HG03064 (cell line): ENCODE measurements around the gene HMCN1.

Experiments
- ATAC-seq: cut with Tn5 transposase; IDR thresholded peaks from one replicate; pipeline ENCODE4 v1.9.1; 2021; ENCODE audit warnings: low read depth; ENCODE audit not compliant: unreplicated experiment

HMCN1 gene

DNA sequence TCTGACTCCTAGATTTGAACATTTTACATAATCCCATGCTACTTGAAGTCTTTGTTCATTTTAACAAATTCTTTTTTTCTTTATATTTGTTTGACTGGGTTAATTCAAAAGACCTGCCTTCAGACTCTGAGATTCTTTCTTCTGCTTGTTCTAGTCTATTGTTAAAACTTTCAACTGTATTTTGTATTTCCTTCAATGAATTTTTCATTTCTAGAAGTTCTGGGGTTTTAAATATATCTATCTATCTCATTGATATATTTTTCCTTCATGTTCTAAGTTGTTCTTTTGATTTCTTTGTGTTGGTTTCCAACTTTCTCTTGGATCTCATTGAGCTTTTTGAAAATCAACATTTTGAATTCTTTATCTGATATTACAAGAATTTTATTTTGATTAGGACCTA is 64.3 kb downstream of the HMCN1 start:
- no peak for ATAC-seq

DNA sequence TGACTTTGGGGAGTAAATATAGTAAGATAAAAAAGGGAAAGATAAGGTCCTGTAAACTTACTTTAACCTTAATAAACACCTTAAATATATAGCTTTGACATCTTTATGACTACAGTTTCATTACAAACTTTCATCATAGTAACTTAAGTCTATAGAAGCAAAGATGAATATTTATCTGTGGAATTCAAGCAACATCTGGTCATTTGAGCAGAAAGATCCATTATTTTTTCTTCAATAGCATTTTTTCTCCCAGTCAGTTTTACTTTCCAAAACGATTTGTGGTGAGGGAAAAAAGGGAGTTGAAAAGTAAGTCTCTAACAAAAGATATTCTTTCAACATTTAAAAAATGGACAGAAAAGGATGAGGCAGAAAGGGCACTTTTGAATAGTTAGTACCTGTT is 69.0 kb downstream of the HMCN1 start:
- no peak for ATAC-seq

DNA sequence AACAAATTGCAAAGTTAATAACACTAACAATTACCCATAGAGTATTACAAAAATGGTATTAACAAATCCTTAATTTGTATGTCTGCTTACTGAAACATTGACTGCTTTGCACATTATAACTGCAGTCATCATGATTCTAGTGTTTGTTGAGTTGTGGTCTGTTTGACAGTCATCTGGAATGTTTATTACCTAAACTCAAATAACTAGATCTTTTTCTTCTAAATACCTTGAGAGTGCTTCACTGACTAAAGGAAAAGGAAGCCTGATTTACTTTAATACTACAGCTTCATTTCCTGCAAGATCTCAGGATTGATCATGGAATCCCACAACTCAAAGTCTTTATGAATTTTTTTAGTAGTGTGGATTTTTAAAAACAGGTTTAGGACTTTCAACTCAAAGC is 70.0 kb downstream of the HMCN1 start:
- ATAC-seq = no peak

DNA sequence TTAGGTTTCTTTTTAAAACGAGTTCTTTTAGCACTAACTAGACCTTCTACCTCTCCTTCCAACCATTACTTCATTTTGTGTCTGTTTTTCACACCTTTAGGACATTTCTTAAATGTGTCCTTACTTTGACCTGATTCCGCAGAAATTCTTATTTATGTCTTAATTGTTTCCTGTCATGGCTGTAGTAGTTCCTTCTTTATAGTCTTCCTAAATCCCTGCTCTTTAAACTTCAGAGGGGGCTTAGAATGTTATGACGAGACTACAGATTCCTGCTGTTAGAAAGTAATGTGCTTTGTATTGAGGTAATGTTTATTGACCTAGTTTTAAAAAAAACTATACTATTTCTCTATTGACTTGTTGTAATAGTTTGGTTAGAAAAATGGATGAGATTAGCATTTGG is 70.4 kb downstream of the HMCN1 start:
- no peak for ATAC-seq

DNA sequence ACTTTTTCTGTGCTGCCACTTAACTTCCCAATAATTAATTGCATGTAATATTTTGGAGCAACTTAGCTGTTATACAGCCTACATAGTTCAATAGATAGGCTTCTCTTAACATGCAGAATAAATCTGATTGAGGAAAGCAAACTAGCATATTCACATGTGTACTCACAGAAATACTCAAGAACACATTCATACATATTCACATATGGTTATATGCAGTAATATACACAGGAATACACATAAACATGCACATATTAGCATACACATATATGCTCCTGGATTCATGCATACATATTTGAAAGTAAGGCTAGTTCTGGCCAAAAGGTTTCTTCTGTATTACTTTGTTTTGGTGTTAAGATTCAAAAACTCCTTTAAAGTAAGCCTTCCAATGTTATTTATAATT is 73.1 kb downstream of the HMCN1 start:
- no peak for ATAC-seq

DNA sequence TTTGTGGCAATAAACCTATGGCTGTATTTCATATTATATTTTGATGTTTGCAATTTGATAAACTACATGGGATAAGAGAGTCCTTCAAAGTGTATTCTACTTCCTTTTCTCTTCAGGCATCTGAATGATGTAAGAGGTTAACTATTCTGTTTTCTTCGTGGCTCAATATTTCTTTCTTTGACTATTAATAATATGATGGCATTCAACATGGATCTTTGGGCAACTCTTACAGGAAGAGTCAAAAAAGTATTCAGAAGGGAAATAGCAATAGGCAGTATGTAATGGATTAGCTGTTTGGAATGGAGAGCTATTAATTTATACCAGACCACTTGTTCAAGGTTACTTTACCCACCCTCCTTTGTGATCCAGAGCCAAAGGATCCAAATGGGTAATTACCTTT is 74.4 kb downstream of the HMCN1 start:
- ATAC-seq = no peak

DNA sequence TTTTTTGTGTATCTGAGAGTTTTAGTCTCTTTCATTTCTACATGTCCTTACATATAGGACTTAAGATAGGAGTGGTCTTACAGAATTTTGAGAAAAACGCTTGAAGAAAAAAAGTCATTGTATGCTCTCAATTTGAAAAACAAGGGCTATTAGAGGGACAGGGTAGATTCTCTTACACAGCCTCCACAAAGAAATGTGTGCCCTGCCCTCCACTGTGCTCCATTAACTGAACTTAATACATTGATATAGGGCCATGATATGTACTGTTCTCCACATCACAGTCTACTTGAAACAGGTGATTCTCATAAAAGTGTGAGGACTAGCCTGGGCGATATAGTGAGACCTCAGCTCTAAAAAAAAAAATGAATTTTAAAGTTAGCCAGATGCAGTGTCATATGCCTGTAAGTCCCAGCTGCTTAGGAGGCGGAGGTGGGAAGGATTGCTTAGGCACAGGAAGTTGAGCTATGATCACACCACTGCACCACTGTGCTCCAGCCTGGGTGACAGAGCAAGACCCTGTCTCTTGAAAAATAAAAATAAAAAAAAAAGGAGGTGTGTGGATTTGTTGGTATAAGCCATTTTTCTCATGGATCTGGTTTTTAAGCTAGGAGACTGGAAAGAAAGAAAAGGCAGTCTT is 77.0 kb downstream of the HMCN1 start:
- no peak for ATAC-seq

DNA sequence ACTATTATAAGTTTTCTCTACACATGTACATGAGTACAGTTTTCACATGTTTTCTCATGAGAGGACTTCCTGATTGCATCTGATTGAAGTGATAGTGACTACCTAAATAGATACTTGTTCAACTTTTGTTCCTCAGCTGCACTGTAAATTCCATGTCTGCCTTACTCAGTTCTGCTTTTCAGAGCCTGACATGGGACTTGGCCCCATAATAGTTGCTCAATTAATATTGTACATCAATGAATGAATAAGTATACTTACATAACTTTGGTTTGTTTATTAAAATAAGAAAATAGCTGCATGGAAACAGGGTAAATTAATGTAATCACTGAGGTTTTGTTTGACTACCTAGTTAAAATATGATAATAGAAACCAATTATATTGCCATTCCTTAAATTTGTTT is 78.7 kb downstream of the HMCN1 start:
- ATAC-seq = no peak

DNA sequence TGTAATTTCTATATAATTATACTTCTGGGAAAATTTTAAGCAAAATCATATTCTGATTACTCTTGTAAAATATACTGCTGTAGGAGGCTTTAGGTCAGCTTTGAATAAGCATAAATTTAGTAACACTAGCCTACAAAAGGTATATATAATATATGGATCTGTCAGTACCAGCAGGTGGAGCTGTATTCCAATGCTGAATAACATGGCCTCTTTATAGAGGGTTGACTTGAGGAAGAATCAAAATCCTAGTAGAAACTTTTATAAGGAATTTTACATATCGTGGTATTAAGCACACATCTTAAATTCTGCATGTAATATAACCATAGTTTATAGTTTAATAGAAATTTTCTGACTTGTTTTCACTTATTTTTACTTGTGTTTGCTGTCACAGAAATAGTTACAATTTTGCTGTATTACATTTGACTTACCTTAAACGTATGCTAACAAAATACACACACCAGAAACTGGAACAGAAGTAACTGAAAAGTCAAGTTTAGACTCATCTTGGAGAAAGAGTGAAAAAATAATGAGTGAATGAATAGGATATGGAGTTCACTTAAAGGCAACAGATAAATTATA is 79.3 kb downstream of the HMCN1 start:
- ATAC-seq = no peak

DNA sequence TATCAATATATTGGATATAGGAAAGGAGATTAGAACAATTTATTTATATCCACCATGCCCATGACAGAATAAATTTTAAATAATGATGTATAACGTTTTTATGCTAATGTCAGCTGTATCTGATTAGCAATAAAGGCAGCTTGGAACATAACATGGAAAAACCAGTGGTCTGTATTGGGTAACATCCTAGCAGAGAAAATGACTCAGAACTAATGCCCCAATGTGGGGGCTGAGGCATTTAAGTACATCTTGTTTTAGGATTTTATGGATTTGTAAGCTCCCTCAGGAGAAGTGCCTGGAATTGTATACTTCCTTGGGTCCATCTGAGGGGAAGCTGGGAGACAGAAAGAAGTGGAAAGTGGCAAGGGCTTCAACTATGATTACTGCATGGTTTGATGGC is 82.3 kb downstream of the HMCN1 start:
- no peak for ATAC-seq

DNA sequence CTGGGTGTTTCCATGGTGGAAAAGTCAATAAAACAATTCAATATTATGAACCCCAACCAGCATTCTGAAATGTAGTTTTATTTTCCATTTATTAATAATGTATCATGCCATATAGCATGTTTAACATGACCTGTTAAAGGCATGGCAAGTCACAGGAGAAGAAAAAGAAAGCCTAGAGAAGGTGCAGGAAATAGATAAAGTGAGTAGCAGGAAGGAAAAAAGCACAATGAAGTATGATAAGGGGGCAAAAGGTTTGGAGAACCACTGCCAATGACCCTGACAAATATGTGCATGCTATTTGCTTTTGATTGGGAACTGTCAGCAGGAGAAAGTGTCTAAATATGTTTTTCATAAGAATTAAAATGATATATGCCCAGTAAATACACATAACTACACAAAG is 85.6 kb downstream of the HMCN1 start:
- ATAC-seq = no peak

DNA sequence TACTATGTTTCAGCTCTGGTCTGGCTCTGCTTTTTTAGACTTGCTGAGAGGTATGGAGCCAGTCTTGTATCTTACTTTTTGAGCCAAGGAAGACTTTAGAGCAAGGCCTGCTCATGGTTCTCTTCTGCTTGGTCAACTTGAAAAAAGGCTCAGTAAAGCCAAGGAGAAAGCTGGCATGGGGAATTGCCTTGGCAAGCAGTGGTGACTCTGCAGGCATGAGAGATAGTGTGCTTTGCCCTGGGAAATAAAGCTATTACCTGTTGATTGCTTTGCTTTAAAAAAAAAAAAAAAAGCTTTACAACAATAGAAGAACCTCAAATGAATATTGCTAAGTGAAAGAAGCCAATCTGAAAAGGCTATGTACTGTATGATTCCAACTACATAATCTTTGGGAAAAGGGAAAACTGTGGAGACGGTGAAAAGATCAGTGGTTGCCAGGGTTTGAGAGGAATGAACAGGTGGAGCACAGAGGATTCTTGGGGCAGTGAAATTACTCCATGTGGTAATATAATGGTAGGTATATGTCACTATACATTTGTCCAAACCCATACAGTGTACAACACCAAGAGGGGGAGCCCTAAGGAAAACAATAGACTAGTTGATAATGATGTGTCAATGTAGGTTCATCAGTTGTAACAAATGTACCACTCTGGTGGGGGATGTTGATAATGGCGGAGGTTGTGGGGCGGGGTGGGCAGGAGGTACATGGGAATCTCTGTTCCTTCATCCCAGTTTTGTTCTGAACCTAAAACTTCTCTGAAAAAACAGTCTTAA is 87.6 kb downstream of the HMCN1 start:
- no peak for ATAC-seq

DNA sequence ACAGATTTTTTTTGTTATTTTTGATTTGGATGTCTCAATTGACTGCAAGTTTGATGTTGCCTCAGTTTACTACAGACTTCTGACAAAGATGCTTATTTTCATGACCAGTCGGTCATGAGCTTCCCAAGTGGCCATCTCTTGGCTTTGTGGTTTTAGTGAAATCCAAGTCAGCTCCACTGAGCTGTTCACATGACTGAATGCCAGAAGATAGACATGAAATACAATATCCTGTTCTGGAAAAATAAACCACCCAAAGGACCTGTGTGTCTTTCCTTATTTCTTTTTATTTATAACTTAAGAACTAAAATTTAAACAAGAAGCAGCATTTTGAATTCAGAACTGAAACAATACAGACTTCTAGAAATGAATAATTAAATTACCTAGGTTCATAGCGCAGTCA is 89.3 kb downstream of the HMCN1 start:
- no peak for ATAC-seq

DNA sequence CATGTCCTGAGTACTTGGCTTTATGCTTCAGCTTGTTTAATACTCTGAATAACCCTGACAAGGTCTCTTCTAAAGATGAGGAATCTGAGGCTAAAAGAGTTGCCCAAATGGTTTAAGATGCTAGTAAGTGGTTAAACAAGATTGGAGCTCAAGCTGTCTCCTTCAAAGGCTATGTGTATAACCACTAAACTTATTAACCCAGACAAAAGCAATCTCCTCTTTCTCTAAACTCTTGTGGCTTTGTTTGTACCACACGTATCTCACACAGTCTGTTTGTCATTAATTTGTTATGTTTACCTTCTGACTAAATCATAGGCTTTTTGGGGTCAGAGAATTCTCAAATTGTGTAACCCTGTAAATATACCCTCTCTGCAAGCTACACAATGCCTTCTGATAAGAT is 89.9 kb downstream of the HMCN1 start:
- ATAC-seq = no peak

DNA sequence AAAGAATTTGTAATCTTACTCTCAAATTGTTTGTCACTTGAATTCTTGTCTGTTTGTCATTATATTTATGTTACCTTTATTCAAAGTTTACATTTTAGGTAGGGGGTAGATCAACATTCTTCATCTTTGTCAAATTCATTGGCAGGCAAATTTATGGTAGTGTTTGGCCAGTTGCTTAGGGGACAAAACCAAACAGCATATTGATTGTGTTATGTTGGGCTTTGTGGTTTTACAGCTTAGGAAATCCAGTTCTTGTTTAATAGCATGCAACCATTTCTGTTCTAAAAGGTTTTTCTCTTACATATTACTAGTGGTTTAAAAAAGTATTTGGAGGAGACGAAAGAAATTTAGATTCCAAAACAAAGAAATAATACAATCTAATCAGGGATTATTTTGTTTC is 91.4 kb downstream of the HMCN1 start:
- no peak for ATAC-seq

DNA sequence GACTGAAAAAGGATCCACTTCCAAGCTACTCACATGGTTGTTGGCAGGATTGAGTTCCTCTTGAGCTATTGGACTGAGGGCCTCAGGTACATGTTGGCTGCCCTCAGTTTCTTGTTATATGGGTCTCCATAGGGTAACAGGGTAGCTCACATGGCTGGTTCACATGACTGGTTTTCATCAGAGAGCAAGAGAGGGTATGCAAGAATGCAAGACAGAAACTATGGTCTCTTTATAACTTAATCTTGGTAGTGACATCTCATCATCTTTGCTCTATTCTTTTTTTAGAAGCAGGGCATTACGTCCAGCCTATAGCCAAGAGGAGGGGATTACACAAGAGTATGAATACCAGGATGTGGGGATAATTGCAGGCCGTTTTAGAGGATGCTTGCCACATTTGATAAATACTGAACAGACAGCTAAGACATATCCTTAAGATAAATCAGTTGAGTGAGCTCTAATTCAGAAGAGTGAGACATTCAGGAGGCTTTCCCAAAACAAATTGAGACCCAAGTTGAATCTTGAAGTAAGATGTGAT is 100.2 kb downstream of the HMCN1 start:
- ATAC-seq = no peak

DNA sequence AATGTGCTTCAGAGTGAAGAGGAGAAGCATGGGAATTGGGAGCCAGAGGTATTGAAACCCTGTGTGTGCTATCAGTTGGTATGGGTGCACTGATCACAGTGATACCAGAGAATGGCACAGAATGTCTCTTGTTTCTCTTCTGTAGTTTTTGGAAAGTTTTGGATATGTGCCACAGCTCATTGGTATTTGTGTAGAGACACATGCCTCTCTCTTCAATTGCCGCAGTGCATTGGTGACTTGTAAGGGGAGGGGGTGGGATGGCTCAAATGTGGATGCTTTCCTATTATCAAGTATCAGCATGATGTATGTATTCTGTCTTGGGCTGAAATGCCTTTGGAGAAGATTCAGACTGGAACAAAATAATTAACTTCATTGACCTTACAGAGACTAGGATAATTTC is 101.0 kb downstream of the HMCN1 start:
- ATAC-seq = no peak

DNA sequence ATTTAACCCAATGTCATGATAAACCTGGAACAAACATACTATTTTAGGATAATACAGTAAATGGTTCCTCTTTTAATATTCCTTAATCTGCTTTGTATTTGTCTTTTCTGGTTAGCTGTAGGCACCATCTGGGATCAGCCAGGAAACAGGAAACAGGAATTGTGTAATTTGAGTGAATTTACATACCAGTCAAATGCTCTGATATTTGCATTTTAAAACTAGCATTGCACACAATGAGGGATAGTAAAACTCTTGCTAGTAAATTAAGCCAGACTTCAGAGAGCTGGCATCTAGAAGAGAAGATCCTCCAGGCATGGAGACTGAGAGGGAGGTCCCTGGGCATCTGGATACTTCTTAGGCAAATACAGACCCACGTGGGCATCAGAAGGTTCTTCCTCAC is 103.5 kb downstream of the HMCN1 start:
- ATAC-seq = no peak

DNA sequence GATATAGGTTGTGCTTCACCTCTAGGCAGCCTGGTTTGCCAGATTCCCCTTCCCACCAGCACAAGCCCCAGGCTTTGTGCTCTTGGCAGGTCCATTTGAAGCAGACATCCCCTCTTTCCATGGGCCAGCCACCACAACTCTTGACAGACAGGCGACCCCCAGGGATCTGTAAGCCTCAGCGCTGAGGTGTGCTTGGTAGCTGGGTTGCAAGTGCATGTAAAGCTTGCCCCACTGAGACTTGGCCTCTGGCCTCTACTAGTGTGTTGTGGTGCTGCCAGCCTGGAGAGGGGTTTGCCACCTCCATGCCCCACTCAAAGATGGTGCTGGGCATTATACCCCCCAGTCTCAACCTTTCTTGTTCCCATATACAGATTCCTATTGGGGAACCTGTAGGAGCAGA is 103.9 kb downstream of the HMCN1 start:
- no peak for ATAC-seq

DNA sequence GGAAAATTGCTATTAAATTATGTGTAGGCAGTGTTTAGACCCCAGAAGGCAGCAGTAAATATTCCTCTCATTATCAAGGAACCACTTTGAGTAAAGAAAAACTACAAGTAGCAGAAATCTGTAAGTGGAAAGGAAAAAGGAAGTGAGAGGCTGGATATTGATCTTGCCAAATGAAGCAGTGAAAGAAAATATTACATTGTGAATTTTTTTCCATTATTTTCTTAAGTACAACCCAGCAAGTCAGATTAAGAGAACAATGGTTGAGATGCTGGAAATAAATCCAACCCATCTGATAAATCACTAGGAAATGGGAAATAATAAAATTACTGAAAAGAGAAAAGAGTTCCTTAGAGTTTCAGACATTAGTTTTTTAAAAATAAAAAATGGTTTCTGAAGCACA is 106.7 kb downstream of the HMCN1 start:
- no peak for ATAC-seq

DNA sequence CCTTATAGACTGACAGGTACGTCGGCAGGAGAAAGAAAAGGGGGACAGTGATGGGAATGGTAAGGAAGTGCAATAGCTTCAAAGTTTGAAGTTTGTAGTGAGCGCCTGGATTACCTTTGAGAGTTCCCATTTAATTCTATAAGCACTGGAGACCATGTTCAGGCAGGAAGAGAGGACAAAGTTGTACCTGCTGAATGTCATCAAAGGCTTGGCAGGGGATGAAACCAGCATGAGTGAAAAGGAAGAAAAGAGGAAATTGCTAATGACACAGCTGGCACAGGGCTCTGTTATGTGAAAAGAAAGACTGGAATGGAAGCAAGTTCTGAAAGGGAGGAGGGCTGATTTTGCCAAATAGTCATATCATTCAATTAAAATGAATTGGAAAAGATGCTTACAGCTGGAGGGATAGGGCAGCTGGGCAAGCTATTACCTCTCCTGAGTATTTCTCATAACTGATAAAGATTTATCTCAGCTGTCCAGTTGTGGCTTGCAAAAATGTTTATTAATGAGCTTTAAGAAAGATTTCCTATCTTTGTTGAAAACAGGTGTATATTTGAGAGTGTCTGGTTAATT is 109.2 kb downstream of the HMCN1 start:
- no peak for ATAC-seq

DNA sequence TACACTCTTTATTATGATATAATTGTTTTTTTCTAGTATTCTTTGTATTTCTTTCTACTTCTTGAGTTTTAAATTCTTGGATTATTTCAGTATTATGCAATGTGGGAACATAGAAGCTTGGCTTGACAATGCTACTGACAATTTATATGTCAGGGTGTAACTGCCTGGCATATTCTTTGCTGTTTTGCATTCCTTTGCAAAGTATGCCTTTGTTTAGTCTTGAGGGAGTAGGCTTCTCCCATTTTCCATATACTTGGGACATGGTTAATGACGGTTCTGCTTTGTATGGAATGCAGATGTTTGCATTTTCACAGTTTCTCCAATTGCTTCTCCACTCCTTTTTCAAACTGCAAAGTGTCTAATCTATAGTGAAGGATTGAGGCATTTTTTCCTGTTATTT is 109.8 kb downstream of the HMCN1 start:
- ATAC-seq = no peak
